ENCODE results near the gene GH2.

DNA sequence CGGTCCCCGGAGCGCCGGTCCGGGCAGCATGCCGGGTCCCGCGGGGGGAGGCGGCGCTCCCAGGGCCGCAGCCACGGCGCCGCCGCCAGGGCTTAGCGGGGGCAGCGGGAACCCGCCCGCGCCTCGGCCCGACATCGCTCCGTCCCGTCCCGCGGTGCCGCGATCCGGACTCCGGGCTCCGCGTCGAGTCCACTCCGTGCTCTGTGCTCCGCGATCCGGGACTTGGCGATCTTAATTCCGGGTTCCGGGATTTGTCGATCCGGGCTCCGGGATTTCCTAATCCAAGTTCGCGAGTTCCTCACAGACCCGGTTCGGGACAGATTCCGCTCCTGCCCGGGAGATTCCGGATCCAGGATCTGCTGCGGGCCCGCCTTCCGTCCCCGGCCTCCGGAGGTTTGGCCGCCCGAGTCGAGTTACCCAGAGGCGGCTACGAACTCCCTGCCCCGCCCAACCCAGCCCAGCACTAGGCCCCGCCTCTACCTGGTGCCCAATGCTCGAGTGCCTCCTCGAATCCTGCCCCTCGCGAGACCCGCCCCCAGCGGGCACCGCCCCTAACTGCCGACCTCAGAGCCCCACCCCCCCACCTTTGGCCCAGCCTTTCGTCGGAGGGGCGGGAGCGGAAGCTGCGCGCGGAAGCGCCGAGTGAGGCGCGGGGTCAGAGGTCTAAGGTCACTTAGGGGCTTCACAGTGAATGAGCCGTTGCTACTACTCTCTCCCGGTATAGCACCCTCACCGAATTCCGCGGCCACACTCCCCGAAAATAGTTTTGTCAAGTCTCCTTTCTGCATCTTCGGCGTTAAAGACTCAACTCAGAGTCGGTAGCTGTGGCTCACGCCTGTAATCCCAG is 39.0 kb downstream of the GH2 start, which contains the start of gene SMARCD2:
- peak; percentile 30 to 88 for TF ChIP-seq POLR2A (IDR thresholded peaks at IDR 0.05)
- TF ChIP-seq, protein P1, sequence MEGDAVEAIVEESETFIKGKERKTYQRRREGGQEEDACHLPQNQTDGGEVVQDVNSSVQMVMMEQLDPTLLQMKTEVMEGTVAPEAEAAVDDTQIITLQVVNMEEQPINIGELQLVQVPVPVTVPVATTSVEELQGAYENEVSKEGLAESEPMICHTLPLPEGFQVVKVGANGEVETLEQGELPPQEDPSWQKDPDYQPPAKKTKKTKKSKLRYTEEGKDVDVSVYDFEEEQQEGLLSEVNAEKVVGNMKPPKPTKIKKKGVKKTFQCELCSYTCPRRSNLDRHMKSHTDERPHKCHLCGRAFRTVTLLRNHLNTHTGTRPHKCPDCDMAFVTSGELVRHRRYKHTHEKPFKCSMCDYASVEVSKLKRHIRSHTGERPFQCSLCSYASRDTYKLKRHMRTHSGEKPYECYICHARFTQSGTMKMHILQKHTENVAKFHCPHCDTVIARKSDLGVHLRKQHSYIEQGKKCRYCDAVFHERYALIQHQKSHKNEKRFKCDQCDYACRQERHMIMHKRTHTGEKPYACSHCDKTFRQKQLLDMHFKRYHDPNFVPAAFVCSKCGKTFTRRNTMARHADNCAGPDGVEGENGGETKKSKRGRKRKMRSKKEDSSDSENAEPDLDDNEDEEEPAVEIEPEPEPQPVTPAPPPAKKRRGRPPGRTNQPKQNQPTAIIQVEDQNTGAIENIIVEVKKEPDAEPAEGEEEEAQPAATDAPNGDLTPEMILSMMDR (IDR thresholded peaks at IDR 0.05), result no peak
- TF ChIP-seq POLR2AphosphoS5 (IDR thresholded peaks at IDR 0.05), result peak in 2 of 3 donors; percentile 67 to 91
- TF ChIP-seq EP300 (IDR thresholded peaks at IDR 0.05), result no peak
